Skeletal muscle cell (primary cell): ENCODE data around the gene LTA4H.
"Not testable (repeated sequence)": the region's sequence is repeated elsewhere in the genome, so short reads cannot be mapped to it uniquely, and the experiment has no call there.

Experiments used
- DNase-seq: peaks from one replicate; pipeline ENCODE4 v3.0.0-alpha.2; 2010; ENCODE audit warnings: low read depth
- H3K4me3 ChIP-seq: 2 replicates; pipeline ENCODE4 v1.5.1; 2011; ENCODE audit warnings: low read depth, mild to moderate bottlenecking, control low read depth, low read length, moderate library complexity

LTA4H gene

GRCh38 chr12:95972832-95973456, 62.4 kb downstream of the LTA4H start:
- H3K4me3 ChIP-seq, result no peak overlapping the region
- no peak for DNase-seq

- DNase-seq, result no peak
Measured at GRCh38 chr12:95970905-95971304, 64.5 kb downstream of the LTA4H start.

GRCh38 chr12:95969116-95969515, 66.3 kb downstream of the LTA4H start:
- not testable (repeated sequence) for H3K4me3 ChIP-seq, DNase-seq

More at GRCh38 chr12:95970905-95971304, 64.5 kb downstream of the LTA4H start:
- H3K4me3 ChIP-seq, result no peak overlapping the region

- no peak for DNase-seq
- no peak overlapping the region for H3K4me3 ChIP-seq
Measured at GRCh38 chr12:95967301-95967700, 68.1 kb downstream of the LTA4H start.

GRCh38 chr12:95966287-95966870, 69.0 kb downstream of the LTA4H start:
- no peak overlapping the region for H3K4me3 ChIP-seq
- DNase-seq, result no peak

GRCh38 chr12:95963096-95963495, 72.3 kb downstream of the LTA4H start:
- DNase-seq, result no peak
- no peak overlapping the region for H3K4me3 ChIP-seq

GRCh38 chr12:95962222-95962621, 73.2 kb downstream of the LTA4H start:
- H3K4me3 ChIP-seq, result no peak overlapping the region
- DNase-seq, result no peak

- H3K4me3 ChIP-seq, result no peak overlapping the region
- DNase-seq, result no peak
Measured at GRCh38 chr12:95960241-95960640, 75.1 kb downstream of the LTA4H start.

- H3K4me3 ChIP-seq, result no peak overlapping the region
- DNase-seq, result no peak
Measured at GRCh38 chr12:95959107-95959506, 76.3 kb downstream of the LTA4H start.

GRCh38 chr12:95956557-95957145, 78.7 kb downstream of the LTA4H start:
- DNase-seq, result no peak
- H3K4me3 ChIP-seq, result no peak overlapping the region

GRCh38 chr12:95955549-95956159, 79.7 kb downstream of the LTA4H start:
- no peak for DNase-seq
- H3K4me3 ChIP-seq, result no peak overlapping the region

GRCh38 chr12:95953000-95953399, 82.4 kb downstream of the LTA4H start:
- H3K4me3 ChIP-seq, result no peak overlapping the region
- DNase-seq, result no peak

- DNase-seq, result no peak
- H3K4me3 ChIP-seq, result no peak overlapping the region
Measured at GRCh38 chr12:95951515-95951914, 83.9 kb downstream of the LTA4H start.
